ENCODE data around the gene PAQR9. TPM values are rescaled to one million over a fixed set of nuclear protein-coding genes. Genes with fewer than 3 reads are reported as not detected.

PAQR9 gene
- total and polyA plus RNA-seq, 10 donors: 0.04 to 0.64 (median 0.42) TPM; not detected in 6

DNA sequence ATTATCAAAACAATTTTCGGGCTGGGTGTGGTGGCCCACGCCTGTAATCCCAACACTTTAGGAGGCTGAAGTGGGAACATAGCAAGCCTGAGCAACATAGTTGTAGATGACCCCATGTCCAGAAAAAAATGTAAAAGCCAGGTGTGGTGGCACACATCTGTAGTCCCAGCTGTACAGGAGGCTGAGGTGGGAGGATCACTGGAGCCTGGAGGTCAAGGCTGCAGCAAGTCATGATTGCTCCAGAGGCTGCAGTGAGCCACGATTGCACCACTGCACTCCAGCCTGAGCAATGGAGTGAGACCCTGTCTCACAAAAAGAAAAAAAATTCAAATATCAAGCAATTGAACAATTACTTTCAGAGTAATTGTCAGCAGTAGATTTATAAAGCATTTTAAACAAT, 8.0 kb upstream of the PAQR9 start:
- 66 to 91% (median 88%) methylated on average over 3 of the region's 3 CpGs for WGBS, 5 donors
- intact Hi-C loops (cut with DNase I; ENCODE audit: low total_unique reads): no loop called here
- TF ChIP-seq POLR2A (IDR thresholded peaks at IDR 0.05) (no peak), POLR2AphosphoS5 (IDR thresholded peaks at IDR 0.05) (no peak)
- TF ChIP-seq, protein P1, sequence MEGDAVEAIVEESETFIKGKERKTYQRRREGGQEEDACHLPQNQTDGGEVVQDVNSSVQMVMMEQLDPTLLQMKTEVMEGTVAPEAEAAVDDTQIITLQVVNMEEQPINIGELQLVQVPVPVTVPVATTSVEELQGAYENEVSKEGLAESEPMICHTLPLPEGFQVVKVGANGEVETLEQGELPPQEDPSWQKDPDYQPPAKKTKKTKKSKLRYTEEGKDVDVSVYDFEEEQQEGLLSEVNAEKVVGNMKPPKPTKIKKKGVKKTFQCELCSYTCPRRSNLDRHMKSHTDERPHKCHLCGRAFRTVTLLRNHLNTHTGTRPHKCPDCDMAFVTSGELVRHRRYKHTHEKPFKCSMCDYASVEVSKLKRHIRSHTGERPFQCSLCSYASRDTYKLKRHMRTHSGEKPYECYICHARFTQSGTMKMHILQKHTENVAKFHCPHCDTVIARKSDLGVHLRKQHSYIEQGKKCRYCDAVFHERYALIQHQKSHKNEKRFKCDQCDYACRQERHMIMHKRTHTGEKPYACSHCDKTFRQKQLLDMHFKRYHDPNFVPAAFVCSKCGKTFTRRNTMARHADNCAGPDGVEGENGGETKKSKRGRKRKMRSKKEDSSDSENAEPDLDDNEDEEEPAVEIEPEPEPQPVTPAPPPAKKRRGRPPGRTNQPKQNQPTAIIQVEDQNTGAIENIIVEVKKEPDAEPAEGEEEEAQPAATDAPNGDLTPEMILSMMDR (IDR thresholded peaks at IDR 0.05 in 8 of 11, conservative IDR thresholded peaks at IDR 0.05 in 3 of 11): no peak

DNA sequence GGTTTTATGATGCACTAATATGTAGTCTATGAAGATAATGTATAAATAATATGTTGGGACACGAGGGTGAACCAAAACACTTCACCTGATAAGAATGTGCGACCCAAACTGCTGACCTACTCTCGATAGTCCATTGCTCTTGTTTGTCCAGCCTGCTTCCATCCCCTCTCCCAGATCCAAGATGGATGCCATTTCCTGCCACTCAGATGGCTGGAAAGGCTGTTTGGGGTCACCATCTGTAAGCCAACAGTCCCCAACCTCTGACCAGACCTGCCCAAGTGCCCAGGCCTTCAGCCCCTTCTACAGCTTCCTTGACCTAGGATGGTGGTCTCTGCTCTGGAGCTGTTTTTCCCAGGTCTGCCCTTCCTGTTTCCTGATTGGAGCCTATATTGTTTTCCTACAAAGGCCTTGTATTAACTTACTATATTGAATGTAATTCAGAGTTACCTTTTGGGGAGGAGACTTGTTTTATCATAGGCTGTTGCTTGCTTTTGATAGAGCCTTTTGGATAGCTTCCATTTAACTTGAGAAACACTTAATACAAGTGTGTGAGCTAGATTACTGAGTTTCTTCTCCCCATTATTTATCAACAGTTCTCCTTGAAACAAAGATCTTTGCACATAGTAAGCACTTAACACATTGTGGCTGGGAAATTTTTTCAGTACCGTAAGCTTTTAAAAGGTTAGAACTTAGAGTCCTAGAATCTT, 5.0 kb upstream of the PAQR9 start:
- TF ChIP-seq POLR2A (IDR thresholded peaks at IDR 0.05) (no peak), POLR2AphosphoS5 (IDR thresholded peaks at IDR 0.05) (no peak)
- TF ChIP-seq, protein P1 (IDR thresholded peaks at IDR 0.05 in 8 of 11, conservative IDR thresholded peaks at IDR 0.05 in 3 of 11): no peak
- DNase-seq: no peak
- H3K4me1 ChIP-seq: peaks cover 0 to 9% (median 2%) of the 10 kb centered on the region in 6 donors
- no peak overlapping the region for H3K27ac ChIP-seq
- H3K36me3 ChIP-seq: no peaks in the 10 kb centered on the region
- H3K4me3 ChIP-seq: no peak overlapping the region
- no peaks in the 10 kb centered on the region for H3K9me3 ChIP-seq
- peaks cover 0 to 37% (median 9%) of the 10 kb centered on the region in 7 donors for H3K27me3 ChIP-seq (replicated peaks in 1 of 7)
- 82 to 92% (median 90%) methylated on average over 4 of the region's 4 CpGs for WGBS, 5 donors
- intact Hi-C loops (cut with DNase I; ENCODE audit: low total_unique reads): no loop called here

More for the DNA sequence above, 8.0 kb upstream of the PAQR9 start:
- Histone ChIP-seq H3K27ac (no peak overlapping the region), H3K36me3 (no peaks in the 10 kb centered on the region), H3K27me3 (replicated peaks in 1 of 7) (peaks cover 0 to 12% (median 0%) of the 10 kb centered on the region in 7 donors), H3K9me3 (no peaks in the 10 kb centered on the region), H3K4me1 (peaks cover 0 to 4% (median 2%) of the 10 kb centered on the region in 6 donors), H3K4me3 (no peak overlapping the region)
- DNase-seq: no peak

GRCh38 chr3:142966808-142967207, 3.3 kb upstream of the PAQR9 start:
- H3K4me1 ChIP-seq: peaks cover 0 to 18% (median 8%) of the 10 kb centered on the region in 6 donors
- intact Hi-C loops (cut with DNase I; ENCODE audit: low total_unique reads): no loop called here
- 83 to 100% (median 94%) methylated on average over 2 of the region's 2 CpGs for WGBS, 5 donors
- no peak overlapping the region for H3K27ac ChIP-seq
- DNase-seq: no peak
- no peaks in the 10 kb centered on the region for H3K9me3 ChIP-seq
- no peak overlapping the region for H3K4me3 ChIP-seq
- no peaks in the 10 kb centered on the region for H3K36me3 ChIP-seq
- no peak for TF ChIP-seq POLR2A (IDR thresholded peaks at IDR 0.05)
- TF ChIP-seq, protein P1 (IDR thresholded peaks at IDR 0.05 in 8 of 11, conservative IDR thresholded peaks at IDR 0.05 in 3 of 11): no peak
- no peak for TF ChIP-seq POLR2AphosphoS5 (IDR thresholded peaks at IDR 0.05)
- peaks cover 0 to 53% (median 25%) of the 10 kb centered on the region in 7 donors for H3K27me3 ChIP-seq (replicated peaks in 1 of 7)

DNA sequence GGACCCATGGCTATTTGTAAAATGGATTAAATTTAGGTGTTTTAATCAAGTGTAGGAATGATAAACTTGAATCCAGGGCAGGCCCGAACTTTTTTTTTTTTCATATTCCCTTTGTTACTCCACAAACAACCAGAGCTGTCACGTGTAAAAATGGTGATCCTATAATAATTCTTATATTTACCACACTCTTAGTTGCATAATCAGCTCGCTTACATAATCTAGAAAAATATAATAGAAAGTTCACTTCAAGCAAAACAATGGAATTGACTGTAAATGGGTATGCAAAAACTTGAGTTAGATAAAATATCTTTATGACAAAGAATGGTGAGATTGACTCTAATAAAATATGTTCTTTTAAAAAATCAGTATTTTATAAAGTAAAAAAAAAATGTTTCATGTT, 2.1 kb upstream of the PAQR9 start:
- intact Hi-C loops (cut with DNase I; ENCODE audit: low total_unique reads): no loop called here
- Histone ChIP-seq H3K9me3 (no peaks in the 10 kb centered on the region), H3K27me3 (replicated peaks in 1 of 7) (peaks cover 0 to 61% (median 34%) of the 10 kb centered on the region in 7 donors), H3K4me3 (no peak overlapping the region), H3K4me1 (peaks cover 0 to 18% (median 8%) of the 10 kb centered on the region in 6 donors), H3K27ac (no peak overlapping the region), H3K36me3 (no peaks in the 10 kb centered on the region)
- no peak for DNase-seq
- 52 to 86% (median 72%) methylated on average over 3 of the region's 3 CpGs for WGBS, 5 donors
- no peak for TF ChIP-seq POLR2A (IDR thresholded peaks at IDR 0.05)
- TF ChIP-seq, protein P1 (IDR thresholded peaks at IDR 0.05 in 8 of 11, conservative IDR thresholded peaks at IDR 0.05 in 3 of 11): no peak
- TF ChIP-seq POLR2AphosphoS5 (IDR thresholded peaks at IDR 0.05): no peak
